GM18511 (cell line): ENCODE measurements around the gene RFX1.
"Not testable (repeated sequence)": the region's sequence is repeated elsewhere in the genome, so short reads cannot be mapped to it uniquely, and the experiment has no call there.

ENCODE experiments used
- ATAC-seq: cut with Tn5 transposase; IDR thresholded peaks from one replicate; pipeline ENCODE4 v1.9.1; 2021; ENCODE audit warnings: mild to moderate bottlenecking, moderate library complexity; ENCODE audit not compliant: unreplicated experiment

The RFX1 gene

GRCh38 chr19:14027856-14028450, 21.8 kb upstream of the RFX1 start, which contains the start of gene RLN3:
Gene RLN3 (plus strand): TSS chr19:14028148. CDS start chr19:14028205, 57 bp downstream.
- ATAC-seq: no peak

- ATAC-seq: not testable (repeated sequence)
Observed at GRCh38 chr19:14026652-14027192, 20.6 kb upstream of the RFX1 start.

- ATAC-seq: no peak
Observed at GRCh38 chr19:14023404-14024235, 17.5 kb upstream of the RFX1 start.

GRCh38 chr19:14022469-14022868, 16.3 kb upstream of the RFX1 start:
- no peak for ATAC-seq

- ATAC-seq: no peak
Observed at GRCh38 chr19:14021474-14021873, 15.4 kb upstream of the RFX1 start.

- ATAC-seq: not testable (repeated sequence)
Observed at GRCh38 chr19:14019739-14020138, 13.6 kb upstream of the RFX1 start.

- ATAC-seq: no peak
Observed at GRCh38 chr19:14019100-14019499, 13.0 kb upstream of the RFX1 start.

- peak; percentile 89 for ATAC-seq
Observed at GRCh38 chr19:14015524-14016035, 9.5 kb upstream of the RFX1 start.

- ATAC-seq: no peak
Observed at GRCh38 chr19:14012378-14012915, 6.3 kb upstream of the RFX1 start.

GRCh38 chr19:14006766-14007562, 844 bp upstream of the RFX1 start:
- peak; percentile 36 for ATAC-seq

- peak; percentile 32 for ATAC-seq
Observed at GRCh38 chr19:14005349-14006084, 603 bp downstream of the RFX1 start.

- ATAC-seq: no peak
Observed at GRCh38 chr19:14004619-14005348, 1.3 kb downstream of the RFX1 start.

GRCh38 chr19:14003251-14004055, 2.7 kb downstream of the RFX1 start:
- ATAC-seq: no peak

- ATAC-seq: no peak
Observed at GRCh38 chr19:14002571-14003250, 3.4 kb downstream of the RFX1 start.

- no peak for ATAC-seq
Observed at GRCh38 chr19:14000691-14001375, 5.3 kb downstream of the RFX1 start.

- ATAC-seq: no peak
Observed at GRCh38 chr19:13999085-13999484, 7.0 kb downstream of the RFX1 start.

- ATAC-seq: no peak
Observed at GRCh38 chr19:13998426-13998825, 7.7 kb downstream of the RFX1 start.

- no peak for ATAC-seq
Observed at GRCh38 chr19:13997631-13997962, 8.5 kb downstream of the RFX1 start.
